Measurements from ENCODE around the gene KRT81. TPM values are rescaled to one million over a fixed set of nuclear protein-coding genes. Genes with fewer than 3 reads are reported as not detected.

The KRT81 gene
- total RNA-seq, 4 donors from 2014 or later = not detected

DNA sequence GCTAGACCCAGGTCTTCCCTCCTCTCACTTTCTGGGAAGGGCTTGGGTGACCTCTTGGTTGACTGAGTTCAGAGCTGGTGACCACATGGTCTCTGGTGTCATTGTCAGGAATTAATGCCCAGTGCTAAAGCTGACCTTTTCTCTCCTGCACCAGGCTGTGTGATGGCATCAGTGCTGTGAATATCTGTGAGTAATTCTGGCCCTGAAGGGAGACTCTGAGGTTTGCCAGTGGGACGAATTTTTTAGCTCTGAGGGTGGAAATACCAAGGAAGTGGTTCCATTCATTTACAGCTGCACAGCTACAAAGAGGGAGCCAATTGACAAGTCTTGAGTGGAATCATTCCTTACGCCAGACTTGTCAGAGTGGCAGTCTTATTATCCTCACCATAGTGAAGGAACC, 23.1 kb downstream of the KRT81 start:
- no peak for ATAC-seq (ENCODE audit: low FRiP score)
- TF ChIP-seq, protein P1, sequence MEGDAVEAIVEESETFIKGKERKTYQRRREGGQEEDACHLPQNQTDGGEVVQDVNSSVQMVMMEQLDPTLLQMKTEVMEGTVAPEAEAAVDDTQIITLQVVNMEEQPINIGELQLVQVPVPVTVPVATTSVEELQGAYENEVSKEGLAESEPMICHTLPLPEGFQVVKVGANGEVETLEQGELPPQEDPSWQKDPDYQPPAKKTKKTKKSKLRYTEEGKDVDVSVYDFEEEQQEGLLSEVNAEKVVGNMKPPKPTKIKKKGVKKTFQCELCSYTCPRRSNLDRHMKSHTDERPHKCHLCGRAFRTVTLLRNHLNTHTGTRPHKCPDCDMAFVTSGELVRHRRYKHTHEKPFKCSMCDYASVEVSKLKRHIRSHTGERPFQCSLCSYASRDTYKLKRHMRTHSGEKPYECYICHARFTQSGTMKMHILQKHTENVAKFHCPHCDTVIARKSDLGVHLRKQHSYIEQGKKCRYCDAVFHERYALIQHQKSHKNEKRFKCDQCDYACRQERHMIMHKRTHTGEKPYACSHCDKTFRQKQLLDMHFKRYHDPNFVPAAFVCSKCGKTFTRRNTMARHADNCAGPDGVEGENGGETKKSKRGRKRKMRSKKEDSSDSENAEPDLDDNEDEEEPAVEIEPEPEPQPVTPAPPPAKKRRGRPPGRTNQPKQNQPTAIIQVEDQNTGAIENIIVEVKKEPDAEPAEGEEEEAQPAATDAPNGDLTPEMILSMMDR (IDR thresholded peaks at IDR 0.05) = no peak
- no peak for DNase-seq (ENCODE audit: low spot score)

DNA sequence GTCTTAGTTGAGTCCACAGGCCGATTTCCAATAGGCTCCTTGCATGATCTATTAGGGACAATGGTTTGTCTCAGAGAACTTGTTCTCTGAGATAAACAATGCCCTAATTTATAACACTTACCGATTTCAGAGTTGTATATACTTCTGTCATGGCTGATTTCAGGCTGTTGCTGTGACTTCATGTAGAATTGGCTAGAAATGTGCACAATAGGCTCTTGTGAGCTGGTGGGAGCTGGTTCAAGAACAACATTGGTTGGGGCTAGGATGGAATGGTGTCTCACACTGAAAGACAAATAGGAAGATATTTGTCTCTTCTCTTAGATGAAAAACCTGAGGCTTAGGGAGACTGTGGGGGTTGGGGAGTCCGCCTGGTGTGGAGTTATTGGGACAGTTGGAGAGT, 23.6 kb downstream of the KRT81 start:
- TF ChIP-seq, protein P1 (IDR thresholded peaks at IDR 0.05) = no peak
- ATAC-seq (ENCODE audit: low FRiP score) (no peak), DNase-seq (ENCODE audit: low spot score) (no peak)

DNA sequence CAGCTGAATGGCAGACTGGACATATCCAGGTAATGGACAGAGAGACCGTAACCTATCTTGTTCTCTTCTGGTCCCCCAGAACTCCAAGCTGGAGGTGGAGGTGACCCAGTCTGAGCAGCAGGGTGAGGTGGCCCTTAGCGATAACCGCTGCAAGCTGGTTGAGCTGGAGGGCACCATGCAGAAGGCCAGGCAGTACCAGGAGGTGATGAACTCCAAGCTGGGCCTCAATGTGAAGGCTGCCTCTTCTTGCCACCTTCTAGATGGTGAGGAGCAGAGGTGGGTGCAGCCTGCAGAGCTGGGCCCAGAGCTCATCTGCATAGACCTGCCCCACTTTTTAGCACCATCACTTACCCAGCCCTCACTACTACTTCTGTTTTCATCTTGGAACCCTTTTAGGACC, 24.1 kb downstream of the KRT81 start:
- ATAC-seq (ENCODE audit: low FRiP score) (no peak), DNase-seq (ENCODE audit: low spot score) (no peak)
- TF ChIP-seq, protein P1 (IDR thresholded peaks at IDR 0.05) = no peak

DNA sequence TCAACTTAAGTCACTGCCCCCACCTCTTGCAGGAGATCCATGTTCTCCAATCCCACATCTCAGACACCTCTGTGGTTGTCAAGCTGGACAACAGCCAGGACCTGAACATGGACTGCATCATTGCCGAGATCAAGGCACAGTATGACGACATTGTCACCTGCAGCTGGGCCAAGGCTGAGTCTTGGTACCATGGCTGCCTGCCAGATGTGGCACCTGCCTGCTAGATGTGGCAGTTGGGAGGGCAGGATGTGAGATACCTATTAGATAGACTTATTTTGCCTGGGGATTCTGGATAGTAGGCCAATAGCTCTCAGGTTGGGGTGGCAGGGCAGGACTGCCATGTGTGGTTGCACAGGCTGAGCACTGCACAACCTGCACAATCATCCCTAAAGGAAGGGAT, 24.8 kb downstream of the KRT81 start:
- TF ChIP-seq, protein P1 (IDR thresholded peaks at IDR 0.05) = no peak
- DNase-seq (ENCODE audit: low spot score) (no peak), ATAC-seq (ENCODE audit: low FRiP score) (no peak)

DNA sequence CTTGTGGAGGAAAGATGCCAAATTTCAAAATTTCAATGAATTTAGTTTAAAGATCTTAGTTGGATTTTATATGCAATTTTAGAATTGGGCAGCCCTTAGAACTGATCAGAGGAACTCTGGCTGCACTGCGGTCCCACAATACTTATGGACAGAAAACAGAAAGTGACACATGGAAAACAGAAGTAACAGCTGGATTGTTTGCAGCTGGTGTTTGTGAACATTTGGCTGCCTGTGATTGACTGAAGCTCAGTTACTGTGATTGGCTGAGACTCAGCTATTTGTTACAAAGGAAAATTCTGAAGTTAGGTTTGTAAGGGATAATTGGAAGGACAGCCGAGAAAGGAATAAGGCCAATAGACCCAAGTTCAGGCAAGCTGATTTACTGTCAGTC, 26.9 kb downstream of the KRT81 start:
- ATAC-seq (ENCODE audit: low FRiP score) = no peak
- no peak for DNase-seq (ENCODE audit: low spot score)
- TF ChIP-seq, protein P1 (IDR thresholded peaks at IDR 0.05) = no peak

DNA sequence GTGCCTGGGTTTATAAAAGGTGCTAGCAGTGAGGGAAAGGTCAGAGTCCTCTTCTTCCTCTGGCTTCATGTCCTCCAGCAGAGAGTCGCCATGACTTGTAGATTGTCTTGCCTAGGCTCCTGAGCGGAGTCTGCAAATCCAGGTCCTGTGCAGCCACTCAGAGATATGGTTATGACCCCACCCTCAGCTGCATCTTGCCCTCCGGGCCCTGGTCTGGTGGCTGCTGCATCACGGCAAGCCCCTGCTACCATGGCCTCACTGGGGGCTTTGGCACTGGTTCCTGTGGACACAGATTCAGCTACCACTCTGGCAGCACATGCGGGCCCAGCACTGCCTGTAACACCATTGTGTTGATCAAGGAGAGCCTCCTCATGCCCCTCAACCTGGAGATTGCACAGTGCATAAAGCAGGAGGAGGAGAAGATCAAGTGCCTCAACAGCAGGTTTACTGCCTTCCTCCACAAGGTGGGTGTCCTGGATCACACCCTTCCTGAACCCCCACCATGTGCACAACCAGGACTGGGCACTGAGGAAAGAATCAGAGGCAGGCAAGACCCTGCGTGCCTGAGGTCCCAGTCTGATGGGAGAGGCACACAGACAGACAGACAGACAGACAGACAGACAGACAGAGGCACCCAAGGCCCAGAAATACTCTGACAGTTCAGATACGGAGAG, 27.4 kb downstream of the KRT81 start:
- TF ChIP-seq, protein P1 (IDR thresholded peaks at IDR 0.05) = no peak
- DNase-seq (ENCODE audit: low spot score) (no peak), ATAC-seq (ENCODE audit: low FRiP score) (no peak)

DNA sequence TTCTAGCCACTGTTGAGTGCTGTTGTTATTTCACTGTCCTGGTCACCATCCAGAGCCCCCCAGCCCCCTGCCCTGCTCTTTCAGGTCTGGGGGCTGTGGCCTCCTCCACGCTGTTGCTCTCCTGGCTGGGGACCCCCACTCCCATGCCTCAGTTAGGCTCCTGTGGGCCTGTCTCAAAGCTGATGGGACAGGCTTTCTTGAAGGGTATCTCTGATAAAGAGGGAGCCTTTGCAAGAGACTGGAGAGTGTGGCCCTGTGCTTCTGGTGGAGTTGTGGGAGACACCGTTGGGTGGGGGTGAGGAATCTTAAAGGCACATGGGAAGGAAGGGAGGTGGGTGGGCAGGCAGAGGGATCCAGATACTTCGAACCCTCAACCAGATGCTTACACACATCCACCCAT, 29.0 kb downstream of the KRT81 start:
- TF ChIP-seq, protein P1 (IDR thresholded peaks at IDR 0.05) = no peak
- no peak for DNase-seq (ENCODE audit: low spot score)

More for the DNA sequence above, 29.0 kb downstream of the KRT81 start:
- no peak for ATAC-seq (ENCODE audit: low FRiP score)
